HG03469 (cell line): ENCODE data around the gene TLE3.

Experiments
- ATAC-seq: cut with Tn5 transposase; IDR thresholded peaks from one replicate; pipeline ENCODE4 v1.9.1; 2021; ENCODE audit warnings: mild to moderate bottlenecking, moderate library complexity, moderate number of reproducible peaks; ENCODE audit not compliant: unreplicated experiment

TLE3 gene

DNA sequence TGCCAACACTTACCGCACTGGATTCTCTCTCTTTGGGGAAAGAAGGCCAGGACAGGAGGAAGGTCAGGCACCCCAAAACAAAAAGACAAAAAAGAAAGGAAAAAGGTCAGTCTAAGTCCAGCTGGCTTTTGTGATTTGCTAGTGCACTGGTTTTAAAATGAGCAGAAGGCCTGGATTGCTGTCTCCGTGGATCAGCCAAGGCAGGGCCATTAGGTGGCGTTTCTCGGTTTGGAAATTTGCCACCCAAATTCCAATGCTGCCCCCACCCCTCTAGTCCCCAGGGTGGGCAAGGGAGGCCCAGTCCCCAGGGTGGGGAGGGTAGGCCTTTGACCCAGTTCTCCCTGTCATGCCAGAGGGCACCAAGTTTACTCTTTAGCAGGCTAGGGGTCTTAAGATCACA lies 33.3 kb downstream of the TLE3 start:
- ATAC-seq = no peak

DNA sequence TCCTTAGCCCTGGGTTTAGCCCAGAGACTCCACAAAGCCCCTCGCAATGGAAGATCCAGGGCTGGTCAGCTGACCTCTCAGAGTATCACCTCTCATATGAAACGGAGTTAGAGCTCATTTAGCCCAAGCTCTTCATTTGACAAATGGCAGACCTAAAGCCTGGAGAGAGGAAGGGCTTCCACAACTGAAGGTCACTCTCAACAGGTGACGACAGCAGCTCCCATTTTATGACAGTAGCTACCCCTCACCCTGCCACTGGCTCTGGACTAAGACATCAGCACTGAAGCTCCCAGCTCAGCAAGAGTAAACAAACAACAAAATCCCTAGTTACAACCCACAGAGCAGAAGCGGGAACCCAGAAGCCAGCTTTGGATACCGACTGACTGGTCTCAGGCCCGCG lies 33.7 kb downstream of the TLE3 start:
- no peak for ATAC-seq

DNA sequence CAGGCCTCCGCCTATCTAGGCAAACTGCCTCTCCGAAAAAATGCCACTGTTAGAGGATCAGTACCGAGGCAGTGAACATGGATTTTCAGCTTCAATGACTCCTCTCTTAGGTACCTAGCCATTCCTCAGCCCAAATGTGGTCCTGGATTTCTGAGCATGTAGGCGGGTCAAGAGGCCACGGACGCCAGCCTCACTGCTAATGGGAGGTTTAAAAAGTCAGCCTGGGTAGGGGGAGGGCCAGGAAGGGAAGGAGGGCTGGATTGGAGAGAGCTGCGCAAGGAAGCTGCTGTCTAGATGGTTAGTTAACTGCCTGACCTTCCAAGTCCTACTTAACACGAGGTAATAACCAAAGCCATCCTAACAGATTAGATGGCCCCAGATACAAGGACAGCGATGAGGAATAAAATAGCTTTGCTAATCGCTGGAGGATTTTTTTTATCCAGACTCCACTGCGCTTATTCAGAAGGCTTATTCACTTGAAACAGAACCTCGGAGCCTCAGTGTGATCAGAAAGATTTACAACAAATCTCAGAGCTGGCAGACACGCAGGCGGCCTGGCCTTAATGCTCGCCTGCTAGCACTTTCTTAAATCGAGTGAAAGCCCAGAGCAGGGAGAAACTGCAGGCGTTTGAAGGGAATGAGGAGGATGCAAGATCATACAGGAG lies 34.3 kb downstream of the TLE3 start:
- ATAC-seq = no peak

DNA sequence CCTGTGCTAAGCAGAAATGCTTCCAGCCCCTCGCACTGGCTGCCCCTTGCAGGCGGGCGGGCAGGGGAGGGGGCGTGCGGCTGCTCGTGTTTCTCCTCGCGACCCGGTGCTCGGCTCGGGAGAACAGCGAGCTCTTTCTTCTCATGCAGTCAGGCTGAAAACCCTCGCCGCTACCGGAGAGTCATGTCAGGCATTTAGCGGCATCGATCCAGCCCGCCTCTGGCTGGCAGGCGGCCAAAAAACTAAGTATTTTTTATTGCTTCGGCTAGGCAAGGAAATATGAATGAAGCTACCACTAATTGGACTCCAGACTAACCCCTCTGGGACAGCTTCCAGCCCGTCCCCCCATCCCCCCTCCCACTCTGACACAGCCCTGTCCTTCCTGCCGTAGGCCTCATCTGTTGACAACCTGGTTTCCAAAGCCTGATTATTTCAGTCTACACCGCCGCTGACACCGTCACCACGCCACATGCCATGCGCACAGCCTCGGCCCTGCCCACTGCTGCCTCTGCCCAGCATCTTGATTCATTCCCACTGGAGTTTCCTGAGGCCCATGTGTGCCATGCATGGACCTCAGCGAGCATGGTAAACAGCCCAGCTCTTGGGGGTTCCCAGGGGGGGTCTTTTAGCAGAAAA lies 35.3 kb downstream of the TLE3 start:
- ATAC-seq = no peak

DNA sequence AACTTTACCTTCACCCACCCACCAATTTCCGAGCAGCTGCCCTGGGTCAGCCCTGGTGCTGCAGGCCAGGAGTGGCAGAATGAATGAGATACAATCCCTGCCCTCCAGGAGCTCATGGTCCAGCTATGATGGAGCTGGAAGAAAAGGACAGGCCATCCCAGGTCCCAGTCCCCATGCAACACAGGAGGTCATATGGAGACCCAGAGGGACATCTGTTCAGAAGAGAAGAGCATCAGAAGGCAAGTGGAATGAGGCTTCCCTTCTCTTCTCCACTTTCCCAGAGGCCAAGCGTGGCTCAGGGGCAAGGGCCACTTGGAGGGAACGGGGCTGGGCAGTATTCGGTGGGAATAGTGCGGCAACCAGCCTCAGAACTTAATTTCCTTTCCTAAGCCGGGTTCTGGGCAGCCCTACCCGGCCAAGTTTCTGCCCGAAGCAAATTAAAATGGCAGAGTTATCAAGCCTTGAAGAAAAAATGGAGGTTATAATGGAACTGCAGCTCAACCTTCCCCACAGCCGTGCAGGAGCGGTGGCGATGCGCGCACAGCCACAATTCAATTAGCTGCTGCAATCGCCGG lies 35.9 kb downstream of the TLE3 start:
- no peak for ATAC-seq

DNA sequence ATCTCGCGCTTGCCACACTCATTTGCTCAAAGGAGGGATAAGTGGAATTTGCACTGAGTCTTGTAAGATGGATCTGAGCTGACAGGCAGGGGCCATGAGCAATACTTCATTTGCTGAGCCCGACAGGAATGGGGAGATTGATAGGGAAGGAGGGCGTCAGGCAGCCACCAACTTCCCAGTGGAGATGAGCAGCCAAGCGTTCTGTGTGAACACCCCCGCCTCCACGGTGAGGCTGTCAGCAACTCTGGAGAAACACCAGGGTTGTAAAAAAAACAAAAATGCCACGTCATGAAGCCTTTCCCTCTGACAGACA lies 36.8 kb downstream of the TLE3 start:
- no peak for ATAC-seq

DNA sequence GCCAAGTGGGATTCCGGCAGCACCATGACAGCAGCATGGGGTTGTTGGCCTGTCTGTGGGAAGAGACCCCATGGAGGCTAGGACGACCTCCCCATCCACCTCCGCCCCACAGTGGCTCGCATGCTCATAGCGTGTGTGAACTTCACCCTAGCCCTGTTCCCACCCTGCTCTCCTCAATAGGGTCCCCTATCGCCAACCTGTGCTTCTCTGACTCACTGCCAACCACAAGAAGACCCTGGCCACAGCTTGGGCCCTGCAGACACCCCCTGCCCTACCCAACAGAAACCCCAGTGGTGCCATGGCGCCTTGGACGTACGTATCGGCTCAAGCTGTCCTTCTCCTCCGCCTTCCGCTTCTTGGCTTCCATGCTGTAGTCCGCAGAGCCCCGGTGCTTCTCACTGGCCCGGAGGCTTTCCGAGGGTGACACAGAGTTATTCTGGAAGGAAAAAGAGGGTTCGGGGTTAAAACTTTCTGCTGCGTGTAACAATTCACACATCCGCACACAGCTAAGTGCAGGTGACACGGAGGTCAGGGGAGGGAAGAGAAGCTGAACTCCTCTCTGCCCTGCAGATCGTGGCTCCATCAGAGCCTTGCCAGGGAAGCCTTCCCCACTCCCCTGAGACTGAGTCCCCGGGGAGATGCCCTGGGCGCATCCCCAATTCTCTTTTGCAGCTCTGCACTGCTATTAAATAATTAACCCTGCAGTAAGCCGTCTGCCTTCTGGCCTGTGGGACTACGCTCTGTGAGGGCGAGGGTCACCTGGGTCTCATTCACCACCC lies 37.3 kb downstream of the TLE3 start:
- ATAC-seq = no peak

DNA sequence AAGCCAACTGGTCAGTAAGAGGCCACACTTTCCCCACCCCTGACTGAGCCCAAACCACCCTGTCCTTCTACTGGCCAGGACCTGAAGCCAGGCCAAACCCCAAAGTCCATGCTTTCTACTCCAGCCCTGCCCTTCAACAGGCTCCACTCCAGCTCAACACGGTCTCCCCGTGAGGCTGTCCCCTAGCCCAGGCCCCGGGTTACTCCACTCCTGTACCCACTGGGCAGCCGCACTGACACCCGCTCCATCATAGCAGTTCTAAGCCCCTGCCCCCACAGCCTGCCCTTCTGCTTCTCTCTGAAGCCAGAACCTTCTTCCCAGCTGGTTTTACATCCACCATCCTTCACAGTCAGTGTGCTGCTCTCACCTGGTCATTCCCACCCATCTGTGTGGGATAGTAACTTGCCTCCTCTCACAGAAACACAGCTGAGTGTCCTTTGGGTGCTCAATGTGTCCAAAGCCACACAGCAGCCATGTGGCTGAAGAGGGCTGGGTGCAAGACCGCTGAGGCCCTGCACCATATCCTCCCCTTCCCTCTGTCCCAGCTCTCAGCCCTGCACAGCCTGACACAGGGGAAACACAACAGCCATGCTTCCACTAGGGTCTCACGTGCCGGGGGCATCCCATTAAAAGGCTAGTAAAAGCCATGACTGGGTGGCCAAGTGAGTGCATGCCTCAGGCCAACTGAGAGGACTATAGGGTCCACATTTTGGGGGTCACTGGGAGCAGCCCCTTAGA lies 38.1 kb downstream of the TLE3 start:
- no peak for ATAC-seq

DNA sequence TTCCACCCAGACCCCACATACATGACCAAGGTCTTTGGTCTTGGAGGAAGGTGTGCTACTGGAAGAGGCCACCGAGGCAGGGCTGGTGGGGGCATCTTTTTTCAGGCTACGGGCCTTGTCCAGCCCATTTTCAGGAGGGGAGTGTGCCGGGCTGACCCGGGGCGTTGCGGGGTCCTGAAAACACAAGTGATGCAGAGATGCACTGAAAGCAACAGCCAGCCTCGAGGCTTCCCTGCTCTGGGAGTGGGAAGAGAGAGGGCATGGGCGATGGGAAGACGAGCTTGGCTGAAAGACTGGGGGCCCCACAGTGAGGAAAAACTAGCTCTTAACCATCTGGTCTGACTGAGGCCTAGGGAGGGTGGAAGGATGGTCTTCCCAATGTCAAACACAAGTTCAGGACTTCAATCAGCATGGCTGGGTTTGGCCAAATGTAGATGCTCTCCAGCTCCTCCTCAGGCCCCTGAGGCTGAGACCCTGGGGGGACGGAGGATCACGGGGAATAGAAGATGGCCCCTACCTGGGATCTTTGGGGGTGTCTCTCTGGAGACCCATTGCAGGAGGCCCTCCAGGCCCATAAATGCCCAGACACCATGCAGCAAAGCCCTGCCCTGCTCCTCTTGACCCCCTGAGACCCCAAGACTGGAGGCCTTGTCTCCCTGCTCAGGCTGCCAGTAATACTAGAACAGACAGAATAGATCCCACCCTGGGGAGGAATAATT lies 38.9 kb downstream of the TLE3 start:
- no peak for ATAC-seq

DNA sequence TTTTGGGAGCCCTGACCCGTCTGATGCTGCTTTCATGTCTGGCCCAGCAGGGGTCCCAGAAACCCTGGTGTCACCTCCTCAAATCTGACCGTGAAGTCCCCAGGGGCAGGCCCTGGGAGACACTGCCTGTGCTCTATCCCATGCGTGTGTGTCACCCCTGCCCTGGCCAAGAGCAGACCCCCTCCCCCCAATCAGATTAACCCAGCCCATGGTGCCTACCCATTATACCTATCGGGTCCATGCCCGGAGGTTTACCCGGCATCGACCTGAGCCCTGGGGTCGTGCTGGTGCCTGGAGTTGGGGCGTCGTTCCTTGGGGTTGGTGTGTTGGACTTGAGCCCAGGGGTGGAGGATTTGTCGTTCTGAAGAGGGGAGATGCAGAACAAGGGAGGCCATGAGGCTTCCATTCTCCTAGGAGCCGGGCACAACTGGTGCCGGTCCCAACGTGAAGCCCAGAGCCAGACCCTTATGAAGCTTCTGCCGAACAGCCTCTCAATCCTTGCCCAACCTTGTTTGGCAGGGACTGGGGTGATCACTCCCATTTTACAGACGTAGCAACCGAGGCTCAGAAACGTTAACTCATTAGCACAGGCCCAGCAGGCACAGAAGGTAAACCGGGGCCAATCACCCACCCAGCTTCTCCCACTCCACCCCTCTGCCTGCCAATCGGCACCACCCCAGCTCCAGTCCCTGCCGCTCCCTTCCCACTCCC lies 39.6 kb downstream of the TLE3 start:
- no peak for ATAC-seq

DNA sequence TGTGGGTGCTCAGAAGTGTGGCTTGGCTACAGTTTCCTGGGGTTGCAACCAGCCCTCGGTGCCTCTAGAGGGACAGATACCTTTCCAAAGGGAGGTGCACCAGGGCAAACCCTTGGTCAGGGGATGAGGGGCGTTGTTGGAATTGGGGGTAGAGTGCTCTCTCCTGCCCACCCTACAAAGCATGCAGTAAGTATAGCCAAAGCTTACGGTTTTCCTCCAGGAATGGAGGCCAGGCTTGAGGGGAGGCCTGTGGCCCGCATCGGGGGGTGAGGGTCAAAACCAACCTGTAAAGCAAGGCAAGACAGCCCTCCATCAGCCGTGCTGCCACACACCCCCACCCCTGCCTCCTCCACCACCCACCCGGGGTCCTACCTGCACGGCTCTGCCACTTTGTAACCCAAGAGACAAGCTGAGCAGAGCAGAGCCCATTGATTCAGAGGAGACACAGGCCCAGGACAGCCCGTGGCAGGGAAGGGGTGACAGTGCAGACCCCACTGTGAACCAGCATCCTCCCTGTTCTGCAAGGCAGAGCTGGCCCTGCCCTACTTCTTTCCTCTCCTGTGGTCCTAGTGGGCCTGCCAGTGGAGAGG lies 41.5 kb downstream of the TLE3 start:
- ATAC-seq = no peak

DNA sequence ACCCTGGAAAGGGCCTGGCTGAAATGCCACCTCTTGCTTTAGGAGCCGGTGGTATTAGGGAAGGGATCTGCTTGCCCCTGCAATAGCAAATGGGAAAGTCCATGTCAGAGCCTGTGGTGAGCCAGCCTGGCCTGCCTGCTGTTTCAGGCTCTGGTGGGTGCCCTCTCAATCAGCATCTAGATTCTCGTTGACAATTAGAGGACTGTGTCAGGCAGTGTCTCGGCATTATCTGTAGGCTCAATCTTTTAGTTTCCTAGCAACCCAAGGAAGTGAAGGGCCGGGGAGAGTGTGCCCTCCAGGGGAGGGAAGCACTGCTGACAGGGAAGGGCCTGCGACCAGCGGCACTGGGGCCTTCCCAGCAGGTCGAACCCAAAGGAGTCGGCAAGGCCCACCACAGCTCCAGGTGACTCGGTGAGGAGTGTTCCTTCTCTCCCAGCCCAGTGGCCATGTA lies 42.1 kb downstream of the TLE3 start:
- no peak for ATAC-seq

DNA sequence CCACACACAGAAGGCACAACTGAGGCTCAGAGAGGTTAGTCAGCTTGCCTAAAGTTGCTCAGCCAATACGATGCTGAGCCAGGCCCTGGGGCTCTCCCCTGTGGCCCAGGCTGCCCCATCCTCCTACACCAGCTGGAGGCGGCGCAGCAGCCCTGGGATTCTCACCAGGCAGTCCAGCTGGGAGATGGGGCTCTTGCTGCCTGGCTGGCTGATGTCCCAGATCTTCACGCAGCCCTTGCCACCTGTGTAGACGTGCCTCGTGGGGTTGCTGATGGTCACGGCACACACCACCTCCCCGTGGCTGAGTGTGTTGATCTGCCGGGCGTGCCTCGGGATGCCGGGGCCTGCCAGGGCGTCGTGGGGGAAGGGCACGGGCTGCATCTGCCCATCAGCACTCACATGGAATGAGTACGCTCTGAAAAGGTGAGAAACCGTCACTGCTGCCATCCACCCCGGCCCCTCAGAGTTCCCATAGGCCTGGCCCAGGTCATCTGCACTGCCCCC lies 42.8 kb downstream of the TLE3 start:
- ATAC-seq = no peak

DNA sequence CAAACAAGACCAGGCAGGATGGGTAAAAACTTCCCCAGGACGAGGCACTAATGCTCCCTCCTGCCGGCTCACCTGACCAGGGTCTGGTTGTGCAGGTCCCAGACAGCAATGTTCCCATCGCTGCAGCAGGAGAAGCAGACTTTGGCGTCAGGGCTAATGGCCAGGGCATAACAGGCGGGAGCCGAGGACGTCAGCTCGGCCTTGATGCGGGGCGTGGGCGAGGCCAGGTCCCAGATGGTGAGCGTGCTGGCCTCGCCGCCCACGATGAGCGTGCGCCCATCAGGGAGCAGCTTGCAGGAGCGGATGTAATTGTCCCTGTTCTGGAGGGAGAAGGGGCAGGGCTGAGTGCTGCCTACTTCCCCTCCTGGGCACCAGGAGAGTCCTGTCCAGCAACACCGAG lies 43.4 kb downstream of the TLE3 start:
- no peak for ATAC-seq

DNA sequence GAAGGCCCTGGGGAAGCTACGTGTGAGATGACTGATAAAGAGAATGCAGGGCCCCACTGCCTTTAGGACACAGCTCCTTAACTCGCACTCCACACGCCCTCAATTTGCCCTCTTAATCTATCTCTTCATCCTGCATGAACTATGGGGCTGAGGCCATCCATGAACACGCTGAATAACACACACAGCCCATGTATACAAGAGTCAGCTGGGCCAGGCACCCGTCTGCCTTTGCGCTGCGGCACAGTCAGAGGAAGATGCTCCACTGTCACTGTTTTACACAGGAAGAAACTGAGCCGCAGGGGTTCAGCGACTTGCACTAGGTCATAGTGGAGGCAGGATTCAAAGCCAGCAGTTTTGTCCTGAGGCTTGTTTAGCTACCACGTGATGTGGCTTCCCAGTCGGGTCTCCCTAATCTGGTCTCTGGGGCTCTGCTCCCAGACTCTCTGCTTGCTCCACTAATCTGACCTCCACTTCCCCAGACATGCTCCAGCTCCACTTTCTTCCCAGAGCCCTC lies 43.9 kb downstream of the TLE3 start:
- ATAC-seq = no peak

DNA sequence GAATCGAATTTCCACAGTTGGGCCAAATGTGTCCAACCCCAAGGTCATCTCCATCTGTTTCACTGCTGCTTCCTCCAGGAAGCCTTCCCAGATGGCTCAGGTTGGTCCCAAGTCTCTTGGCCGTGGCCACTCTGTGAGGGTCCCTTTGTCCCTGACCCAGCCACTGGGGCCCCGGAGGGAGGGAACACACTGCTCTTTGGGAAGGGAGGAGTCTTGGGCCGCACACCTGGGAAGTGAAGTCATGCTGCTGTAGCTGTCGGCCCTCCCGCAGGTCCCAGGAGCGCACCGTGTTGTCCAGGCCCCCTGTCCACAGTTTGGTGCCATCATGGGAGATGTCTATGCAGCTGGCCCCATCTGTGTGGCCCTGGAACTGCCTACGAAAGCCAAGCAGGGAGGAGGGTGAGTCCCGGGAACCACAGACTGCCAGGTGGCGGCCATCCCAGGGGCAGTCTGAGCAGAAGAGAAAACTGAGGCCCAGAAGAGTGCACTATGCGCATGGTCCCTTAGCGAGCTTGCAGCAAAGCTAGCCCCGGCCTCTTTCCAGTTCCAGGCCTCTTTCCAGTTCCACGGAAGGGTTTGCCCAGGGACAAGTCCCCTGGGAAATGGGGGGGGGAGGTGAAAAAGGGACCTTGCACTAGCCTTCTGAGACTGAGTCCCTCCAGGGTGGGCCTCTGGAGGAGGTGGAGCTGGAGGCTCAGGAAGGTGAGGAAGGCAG lies 44.6 kb downstream of the TLE3 start:
- no peak for ATAC-seq

DNA sequence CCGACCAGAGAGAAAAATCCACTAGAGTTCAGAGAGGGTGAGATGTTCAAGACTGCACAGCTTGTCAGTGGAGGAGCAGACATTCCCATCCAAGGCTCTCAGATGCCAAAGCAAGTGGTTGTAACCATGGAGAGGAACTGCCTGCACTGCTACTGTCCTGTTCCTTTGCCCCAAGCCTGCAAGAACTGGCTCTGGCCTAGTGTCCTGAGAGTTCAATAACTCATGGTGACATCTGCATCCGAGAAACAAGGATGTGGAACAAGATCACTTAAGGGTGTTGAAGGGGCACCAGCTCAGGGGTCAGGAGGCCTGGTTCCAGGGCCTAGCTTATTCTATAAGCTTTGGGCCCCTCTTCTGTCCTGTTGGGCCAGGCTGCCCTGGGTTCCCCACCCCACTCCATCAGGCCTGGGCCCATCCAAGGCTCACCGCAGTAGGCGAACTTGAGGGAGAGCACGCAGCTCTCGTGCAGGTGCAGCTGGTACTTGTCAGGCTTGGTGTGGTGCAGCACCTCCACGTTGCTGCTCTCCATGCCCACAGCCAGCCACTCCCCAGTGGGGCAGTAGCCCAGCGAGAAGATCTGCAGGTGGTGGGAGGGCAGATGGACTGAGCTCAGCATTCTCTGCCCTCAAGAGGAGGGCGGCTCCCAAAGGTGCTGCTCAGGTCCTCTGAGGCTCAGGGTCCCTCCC lies 45.6 kb downstream of the TLE3 start:
- no peak for ATAC-seq

DNA sequence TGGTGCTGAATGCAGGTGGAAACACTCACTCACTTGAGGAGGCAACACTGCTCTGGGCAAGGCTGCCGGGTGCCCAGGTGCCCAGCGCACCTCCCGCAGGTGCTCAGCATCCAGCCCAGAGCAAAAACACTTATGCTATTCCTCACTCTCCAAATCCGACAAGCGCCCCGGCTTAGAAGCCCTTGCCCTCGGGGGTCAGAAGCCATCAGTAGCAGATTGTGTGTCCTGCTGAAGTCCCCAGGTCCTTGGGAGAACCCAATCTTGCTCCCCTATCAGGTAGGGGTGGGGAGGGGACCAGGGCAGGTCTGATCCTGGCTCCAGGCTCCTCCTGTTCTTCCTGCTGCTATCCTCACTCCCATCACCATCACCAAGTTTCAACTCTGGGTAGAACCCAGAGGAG lies 46.7 kb downstream of the TLE3 start:
- no peak for ATAC-seq
